DMS79 (cell line): ENCODE results near the gene TRPM1.

ENCODE experiments used
- DNase-seq: peaks from one replicate; lab custom pipeline; 2025; lab: John Stamatoyannopoulos, UW

The TRPM1 gene

DNA sequence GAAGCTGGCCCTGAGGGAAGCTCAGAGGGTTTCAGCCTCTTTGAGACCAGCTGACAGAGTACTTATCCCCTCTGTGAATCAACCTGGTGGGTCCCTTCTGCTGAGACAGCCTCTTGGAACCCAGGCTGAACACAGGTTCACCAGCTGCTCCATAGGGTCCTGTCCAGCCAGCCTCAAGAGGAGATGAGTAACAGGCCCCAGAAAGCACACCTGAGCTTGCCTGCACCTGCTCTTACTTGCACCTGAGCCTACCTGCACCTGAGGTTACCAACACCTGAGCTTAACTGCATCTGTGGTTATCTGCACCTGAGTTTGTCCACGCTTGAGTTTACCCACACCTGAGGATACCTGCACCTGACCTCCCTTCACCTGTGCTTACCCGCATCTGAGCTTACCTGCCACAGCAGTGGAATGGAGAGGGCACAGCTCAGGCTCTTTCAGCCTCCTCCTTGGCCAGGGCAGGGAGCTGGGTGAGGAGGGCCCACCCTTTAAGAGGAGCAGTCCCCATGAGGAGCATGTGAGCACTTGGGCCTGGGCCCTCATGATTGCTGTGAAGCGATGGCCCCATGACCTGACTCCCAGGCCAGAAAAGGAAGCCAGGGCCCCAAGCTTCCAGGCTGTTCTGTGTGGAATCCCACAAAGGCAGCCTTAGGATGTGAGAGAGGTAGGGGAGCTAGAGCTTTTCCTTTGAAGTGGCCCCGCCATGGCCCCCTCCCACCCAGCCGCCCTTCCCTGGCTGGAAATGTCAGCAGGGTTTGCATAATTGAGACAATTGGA lies at the start of gene TRPM1:
Gene TRPM1, minus strand, starts transcription at position 464 of the 777 bp plus-strand sequence. CDS start 20,370 bp downstream, outside the sequence.
- DNase-seq = no peak

DNA sequence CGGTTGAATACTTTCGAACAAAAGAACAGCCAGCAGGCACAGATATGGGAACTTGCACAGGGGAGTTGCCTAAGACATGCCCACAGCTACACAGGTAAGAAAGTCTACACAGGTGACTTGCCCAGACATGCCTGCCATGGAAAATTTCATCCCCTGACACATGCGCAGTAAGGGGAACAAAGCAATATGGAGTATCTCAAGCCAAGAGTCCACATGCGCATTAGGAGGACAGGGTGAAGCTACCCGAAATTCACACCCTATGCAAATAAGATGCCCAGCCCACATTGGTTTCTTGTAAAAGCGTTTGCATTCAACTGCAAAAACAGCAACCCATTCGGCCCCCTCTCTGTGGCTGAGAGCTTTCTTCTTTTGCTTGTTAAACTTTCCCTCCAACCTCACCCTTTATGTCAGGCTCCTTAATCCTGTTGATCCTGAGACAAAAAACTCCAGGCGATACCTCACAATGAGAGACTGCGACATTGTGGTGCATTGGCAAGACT lies 49.3 kb upstream of the TRPM1 start:
- no peak for DNase-seq

DNA sequence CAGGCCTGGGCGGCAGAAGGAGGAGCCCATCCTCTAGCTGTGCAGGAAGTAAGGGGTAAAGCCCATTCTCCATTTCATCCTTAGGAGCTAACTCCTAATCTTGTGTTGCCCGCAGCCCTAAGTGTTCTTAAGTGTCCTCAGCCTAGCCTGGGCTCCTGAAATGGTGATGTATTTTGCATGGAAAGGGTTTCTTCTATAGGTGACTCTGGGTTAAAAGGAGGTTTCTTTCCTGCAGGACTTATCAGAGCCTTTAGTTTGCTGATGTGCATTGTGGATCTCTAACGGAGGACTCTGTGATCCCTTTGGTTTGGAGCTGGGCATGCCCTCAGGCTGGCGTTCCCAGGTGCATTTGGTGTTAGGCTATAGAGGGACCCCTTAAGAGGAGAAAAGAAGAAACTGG lies 48.5 kb upstream of the TRPM1 start:
- no peak for DNase-seq

DNA sequence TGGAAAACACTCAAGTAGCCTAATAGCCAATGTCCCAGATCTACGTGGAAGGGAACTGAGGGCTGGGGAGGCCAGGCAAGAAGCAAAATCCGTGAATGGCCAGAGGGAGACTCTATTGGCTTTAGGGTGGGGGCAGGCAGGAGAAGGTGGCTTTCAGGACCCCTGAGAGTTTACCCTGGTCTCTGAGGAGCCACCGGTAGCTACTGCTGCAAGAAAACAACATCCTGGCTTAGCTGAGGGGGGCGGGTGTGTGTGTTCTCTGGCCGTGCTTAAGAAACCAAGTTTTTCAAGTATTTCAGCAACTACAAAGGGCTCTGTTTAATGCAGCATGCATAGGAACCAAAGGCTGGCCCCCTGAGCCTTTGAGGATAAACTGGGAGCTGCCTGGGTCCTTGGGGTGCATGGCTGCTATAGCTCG lies 47.6 kb upstream of the TRPM1 start:
- no peak for DNase-seq

DNA sequence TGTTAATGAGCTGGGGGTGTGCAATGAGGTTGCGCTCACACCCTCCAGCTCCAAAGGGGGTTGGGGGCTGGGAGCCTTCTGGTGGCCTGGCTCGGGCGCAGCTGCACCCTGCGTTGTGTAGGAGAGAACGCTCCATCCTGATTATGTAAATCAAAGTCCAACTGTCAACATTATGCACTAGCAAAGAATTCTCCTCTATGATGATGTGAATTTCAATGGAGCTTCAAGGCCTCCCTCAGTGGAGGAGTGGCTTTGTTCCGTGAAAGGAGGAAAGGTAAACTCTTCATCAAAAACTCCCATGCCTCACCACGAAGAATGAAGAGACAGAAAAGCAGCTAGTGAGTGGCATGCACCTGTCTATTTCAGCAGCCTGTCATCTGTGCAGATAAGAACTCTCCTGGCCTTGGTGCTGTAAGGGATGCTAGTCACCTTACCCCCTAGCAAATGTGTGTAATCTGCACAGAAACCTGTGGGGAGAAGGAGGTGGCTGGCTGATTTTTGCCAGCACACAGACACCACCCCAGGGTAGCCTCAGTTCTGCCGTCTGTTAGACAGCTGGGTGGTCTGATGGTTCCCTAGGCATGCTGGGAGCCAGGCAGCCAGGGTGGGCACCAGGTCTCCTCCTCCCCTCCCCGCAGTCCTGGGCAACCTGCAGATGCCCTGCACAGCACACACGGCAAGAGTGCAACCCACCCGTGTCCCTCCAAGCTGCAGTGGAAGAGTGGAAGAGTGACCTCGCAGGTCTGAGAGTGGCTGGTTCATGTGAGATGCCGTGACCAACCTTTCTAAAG lies 47.0 kb upstream of the TRPM1 start:
- DNase-seq = no peak

DNA sequence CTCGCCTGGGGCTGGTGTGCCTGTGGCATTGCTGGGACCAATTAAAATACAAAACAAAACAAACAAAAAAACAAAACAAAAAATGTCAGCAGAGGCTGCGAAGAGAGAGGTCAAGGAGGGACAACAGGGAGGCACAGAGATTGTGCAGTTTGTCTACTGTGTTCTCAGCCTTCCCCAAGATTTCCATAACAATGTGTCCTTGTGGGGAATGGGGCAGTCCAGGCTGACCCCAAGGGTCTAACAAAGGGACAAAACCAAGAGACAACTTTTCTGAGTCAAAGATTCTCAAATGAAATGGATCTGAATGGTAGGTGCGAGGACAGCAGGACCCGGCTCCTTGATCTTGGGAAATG lies 46.4 kb upstream of the TRPM1 start:
- no peak for DNase-seq

DNA sequence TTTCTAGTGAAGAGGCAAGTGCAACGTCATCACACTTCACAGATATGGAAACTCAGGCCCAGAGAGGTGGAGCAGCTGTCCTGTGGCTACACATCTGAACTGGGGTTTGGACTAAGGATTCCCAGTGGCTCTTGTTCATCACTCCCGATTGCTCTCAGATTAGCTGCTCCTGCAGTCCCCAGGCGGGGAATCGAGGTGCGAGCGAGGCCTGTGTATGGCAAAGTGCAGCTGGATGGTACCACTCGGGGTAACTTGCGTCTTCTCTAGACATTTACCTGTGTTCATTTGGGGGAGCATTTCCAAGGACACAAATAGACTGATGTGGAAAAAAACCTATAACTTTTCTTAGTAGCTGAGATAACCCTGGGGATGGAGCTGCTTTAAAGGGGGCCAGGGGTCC lies 45.9 kb upstream of the TRPM1 start:
- no peak for DNase-seq

DNA sequence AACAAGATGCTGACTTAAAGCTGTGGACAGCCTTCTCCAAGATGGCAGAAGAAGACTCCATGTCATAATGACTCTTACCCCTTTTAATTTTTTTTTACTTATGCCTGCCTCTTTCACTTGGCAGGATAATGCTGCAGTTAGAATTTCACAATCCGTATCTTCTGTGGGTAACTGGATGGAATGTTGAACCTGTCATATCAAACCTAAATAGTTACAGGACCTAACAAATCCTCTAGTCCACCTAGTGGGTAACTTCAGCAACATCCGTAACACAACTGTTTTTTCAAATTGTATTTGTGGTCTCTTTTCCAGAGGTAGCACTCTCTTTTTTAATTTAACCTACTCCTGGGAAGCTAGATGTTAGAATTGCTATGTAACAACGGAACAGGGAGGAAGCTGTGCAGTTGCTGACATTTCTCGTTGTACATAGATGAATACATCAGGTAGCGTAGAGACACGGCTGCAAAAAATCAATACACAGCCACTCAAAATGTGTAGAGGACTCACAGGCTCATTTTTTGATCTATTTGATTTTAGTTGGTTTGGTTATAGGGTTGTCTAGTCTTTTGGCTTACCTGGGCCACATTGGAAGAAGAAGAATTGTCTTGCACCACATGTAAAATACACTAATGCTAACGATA lies 43.9 kb upstream of the TRPM1 start:
- no peak for DNase-seq

DNA sequence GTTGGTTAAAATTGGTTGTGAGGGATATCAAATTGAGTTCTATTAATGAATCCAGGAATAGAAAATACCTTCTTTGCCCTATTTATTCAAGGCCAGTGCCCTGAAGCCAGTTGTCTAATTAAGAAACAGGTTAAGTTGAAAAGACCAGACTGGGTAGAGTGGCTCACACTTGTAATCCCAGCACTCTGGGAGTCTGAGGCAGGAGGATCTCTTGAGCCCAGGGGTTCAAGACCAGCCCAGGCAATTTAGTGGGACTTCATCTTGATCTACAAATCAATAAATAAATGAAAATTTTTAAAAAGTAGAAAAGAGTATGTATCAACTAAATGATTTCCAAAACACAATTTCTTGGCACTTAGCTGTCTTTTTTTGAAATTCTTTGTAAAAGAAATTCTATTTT lies 40.3 kb upstream of the TRPM1 start:
- no peak for DNase-seq

DNA sequence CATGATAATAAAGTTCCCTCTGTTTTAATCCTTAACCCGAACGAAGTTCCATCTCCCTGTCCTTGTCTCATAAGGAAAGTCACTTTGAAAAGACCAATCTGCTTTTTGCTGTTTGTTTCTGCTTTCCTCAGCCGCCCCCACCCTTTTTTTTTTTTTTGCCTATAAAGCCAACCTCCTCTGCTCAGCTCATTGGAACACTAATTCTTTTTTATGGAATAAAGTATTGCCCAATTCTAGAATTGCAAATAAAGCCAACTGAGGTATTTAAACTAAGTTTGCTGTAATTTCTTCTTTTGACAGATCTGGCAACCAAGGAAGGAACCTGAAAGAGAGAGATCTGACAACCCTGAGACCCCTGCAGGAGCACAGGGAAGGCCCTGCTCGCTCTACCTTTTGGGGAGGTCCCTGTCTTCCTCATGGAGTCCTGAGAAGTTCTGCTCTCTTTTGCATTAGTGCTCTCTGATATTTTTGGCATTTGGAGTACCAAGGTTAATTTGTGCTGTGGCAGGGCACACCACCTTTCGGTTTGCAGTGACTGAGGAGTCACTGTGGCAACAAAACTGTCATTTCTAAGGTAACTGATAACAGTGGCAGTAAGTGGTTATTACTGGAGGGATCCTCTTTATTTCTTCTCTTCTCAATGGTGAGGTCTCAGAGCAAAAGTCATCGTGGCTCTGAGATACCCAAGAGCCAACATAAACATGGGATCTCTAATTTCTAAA lies 35.2 kb upstream of the TRPM1 start:
- DNase-seq = no peak

DNA sequence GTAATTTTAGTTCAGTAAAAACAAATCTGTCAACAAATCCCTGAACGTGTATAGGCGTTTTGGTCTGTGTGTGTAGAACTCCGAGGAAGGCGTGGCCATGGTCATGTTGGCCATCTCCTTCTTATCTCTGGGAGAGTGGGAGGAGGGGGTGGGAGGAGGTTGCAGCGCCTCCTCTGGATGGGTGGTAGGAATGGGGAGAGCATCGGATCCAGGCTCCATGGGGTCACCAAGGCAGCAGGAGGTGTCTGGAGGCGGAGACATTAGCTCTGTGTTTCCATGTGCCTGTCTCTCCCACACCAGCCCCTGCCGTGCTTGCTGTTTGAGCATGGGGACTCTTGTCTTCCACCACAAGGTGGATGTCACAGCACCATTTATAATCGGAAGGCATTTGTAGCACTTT lies 34.5 kb upstream of the TRPM1 start:
- DNase-seq = no peak

DNA sequence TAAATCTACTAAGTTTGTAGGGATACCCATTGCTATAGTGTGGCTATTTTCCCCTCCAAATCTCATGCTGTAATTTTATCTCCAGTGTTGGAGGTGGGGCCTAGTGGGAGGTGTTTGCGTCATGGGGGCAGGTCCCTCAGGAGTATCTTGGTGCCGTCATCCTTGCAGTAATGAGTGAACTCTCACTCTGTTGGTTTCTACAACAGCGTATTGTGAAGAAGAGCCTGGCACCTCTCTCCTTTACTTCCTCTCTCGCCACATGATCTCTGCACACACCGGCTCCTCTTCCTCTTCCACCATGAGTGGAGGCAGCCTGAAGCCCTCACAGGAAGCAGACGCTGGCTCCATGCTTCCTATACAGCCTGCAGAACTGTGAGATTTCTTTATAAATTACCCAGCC lies 34.0 kb upstream of the TRPM1 start:
- DNase-seq = no peak

DNA sequence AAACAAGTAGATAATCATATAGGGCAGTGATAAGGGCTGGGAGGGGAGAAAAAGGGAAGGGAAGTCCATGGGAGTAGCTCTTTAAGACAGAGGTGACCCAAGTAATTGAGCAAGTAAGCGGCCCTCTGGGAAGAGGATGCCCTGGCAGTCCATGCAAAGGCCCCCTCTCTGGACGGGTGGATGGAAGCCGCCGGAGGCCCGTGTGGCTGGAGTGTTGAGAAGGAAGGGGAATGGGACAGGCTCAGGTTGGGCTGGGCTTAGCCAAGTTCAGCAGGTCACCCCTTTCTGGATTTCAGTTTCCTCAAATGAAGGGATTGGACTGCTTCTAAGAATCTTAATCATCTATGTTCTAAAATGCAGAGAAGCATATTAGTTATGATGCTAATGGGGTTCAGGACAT lies 32.4 kb upstream of the TRPM1 start:
- no peak for DNase-seq

DNA sequence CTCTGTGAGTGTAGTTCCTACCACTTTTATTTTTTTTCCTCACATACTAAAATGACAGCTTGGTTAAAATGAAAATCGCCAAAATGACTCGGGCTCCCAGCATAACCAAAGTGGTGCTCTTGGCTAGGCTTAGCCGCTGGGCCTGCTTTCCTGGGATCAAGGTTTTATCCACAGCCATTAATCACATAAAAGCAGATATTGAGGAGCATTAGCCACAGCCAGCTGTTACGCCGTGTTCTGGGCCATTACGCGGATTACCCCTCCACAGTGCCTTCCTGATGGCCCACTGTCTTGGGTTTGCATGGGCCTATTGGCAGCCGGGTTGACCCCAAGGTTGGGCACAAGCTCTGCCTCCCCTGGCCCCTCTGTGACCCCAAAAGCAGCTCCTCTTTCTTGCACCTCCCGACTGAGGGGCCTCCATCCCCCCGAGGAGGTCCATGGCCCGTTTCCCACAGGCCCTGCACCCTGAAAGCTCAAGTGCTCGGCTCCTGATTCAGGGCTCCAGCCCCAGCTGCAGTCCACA lies 30.4 kb upstream of the TRPM1 start:
- no peak for DNase-seq

DNA sequence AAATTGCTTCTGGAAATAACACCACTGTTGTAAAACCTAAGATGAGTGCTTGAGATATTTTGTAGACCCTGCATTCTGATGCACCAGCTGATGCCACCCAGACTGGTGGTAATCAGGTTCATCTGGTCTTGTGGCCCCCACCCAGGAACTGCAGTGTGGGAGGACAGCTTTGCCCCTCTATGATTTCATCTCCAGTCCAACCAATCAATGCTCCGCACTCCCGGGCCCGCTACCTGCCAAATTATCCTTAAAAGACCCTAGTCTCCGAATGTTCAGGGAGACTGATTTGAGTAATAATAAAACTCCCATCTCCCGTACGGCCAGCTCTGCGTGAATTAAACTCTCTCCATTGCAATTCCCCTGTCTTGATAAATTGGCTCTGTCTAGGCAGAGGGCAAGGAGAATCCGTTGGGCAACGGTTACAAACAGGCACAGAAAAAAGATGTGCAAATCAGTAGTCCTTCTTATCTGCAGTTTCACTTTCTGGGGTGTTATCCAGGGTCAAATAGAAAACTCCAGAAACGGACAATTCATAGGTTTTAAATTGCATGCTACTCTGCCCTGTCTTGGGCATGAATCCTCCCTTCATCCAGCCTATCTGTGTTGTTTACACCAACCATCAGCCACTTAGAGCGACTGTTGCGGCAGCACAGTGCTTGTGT lies 29.2 kb upstream of the TRPM1 start:
- no peak for DNase-seq

DNA sequence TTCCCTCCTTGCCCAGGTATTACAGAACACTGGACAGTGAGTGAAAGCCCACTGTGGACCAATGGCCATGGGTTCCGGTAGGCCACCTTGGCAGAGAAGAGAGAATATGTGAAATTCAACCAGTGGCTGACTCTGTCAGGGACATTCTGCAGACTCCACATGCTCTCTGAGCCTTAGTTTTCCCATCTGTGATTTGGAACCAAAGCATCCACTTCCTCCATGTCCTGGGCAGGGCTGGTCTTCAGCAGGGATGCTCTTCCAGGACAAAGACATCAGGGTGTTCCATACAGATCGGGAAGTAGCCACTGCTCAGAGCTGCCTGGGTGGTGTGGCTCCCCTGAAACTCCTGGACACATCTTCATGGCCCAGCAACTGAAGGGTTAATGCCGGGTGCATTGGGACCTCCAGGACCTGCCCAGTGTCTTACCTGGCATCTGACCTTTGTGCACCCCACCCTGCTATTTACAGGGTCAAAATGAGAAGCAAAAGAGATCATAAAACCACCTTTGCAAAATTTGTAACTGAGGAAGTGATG lies 28.3 kb upstream of the TRPM1 start:
- no peak for DNase-seq

DNA sequence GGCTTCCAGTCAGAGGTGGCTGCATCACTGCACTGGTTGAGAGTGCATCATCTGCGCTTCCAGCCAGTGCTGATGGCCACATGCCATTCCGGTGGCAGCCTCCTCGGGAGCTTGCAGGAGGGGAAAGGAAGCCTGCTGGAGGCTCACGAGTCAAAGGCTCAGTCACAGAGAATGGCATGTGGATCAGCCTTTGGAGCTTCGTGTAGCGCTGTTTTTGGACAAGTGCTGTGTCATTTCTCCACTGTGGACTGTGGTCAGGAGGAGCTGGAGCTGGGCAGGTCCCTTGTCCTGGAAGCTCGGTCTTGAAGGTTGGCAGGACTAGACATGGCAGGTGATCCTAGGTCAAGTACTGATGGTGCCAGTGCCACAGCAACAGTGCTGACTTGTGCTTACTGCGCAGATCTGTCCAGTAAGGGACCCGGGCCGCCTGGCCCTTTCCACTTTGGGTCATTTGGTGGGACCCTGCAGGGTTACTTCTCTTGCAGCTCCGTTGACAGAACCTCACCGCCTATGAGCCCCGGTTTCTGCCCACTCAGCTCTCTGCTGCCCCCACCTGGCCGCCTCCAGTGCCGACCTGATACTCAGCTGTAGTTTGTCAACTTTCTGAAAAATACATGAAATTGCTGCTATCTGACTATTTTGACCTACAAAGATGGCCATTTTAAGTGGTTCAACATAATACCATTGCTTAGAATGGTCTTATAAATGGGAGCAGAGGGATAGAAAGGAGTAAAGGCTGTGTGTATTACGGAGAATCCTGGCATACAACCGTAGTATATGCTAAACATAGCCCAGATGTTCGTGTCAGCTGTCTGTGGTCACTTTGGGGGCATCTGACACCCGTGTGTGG lies 27.6 kb upstream of the TRPM1 start:
- no peak for DNase-seq

DNA sequence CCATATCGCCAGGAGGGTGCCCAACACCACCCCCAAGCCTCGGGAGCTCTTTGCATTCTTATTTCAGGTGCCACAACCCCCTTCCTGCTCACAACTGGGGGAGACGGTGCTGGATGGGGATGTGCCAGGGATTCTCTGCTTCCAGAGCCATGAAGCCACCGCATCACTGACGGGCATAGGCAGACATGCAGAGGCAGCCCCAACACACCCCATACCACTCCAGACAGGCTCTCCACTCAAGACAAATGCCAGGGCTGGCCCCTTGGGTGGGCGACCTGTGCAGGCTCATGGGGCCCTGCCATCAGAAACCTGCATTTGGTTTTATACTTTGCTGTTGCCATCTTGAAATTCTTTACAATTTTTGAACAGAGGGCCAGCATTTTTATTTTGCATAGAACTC lies 27.0 kb upstream of the TRPM1 start:
- DNase-seq = no peak

DNA sequence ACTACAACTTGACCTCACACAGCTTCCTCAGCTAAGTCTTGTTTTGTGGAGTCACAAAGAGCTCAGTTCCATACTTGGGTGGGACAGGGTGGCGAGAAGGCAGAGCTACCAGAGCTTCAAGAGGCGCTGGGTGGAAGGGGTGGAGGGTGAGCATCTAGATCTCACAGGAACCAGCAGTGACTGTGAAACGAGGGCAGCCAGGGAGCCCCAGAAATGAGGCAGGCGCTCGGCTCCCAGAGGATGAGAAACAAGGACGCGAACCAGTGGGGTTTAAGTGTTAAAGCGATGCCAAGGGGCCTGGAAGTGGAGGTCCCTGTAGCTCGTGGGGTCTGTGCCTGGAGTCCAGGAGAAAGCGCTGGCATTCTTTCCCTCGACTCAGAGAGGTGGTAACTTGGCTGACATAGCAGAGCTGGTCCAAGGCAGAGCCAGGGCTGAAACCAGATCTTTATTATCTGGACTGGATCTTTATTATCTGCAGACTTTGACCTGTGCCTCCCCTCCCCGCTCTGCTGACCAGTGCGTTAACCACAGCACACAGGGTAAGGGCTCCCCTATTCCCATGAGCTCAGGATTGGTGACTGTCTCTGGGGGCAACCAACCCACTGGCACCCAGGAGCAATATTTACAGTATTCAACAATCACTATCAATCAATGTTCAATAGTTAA lies 26.2 kb upstream of the TRPM1 start:
- DNase-seq = no peak

DNA sequence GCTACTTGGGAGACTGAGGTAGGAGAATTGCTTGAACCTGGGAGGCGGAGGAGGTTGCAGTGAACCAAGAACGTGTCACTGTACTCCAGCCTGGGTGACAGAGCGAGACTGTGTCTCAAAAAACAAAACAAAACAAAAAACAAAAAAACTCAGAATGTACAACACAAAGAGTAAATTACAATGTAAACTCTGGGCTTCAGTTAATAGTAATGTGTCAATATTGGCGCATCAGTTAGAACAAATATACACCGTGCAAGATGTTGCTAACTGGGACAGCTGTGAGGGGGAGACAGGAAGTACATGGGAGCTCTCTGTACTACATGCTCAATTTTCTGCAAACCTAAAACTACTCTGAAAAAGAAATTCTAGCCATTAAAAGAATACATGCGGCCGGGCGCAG lies 23.5 kb upstream of the TRPM1 start:
- DNase-seq = no peak
